Stimulated activated CD8-positive, alpha-beta memory T cell treated with anti-CD3 and anti-CD28 coated beads, Interleukin-7, amount 100 ng/mL, for 4 hours (primary cell): ENCODE data around the gene SLC9A5.

Experiments
- DNase-seq, 2 donors: peaks; one replicate each; pipeline ENCODE4 v3.0.0-alpha.2; 2020; ENCODE audit warnings: low read depth in 2 of 2

Gene SLC9A5, protein sequence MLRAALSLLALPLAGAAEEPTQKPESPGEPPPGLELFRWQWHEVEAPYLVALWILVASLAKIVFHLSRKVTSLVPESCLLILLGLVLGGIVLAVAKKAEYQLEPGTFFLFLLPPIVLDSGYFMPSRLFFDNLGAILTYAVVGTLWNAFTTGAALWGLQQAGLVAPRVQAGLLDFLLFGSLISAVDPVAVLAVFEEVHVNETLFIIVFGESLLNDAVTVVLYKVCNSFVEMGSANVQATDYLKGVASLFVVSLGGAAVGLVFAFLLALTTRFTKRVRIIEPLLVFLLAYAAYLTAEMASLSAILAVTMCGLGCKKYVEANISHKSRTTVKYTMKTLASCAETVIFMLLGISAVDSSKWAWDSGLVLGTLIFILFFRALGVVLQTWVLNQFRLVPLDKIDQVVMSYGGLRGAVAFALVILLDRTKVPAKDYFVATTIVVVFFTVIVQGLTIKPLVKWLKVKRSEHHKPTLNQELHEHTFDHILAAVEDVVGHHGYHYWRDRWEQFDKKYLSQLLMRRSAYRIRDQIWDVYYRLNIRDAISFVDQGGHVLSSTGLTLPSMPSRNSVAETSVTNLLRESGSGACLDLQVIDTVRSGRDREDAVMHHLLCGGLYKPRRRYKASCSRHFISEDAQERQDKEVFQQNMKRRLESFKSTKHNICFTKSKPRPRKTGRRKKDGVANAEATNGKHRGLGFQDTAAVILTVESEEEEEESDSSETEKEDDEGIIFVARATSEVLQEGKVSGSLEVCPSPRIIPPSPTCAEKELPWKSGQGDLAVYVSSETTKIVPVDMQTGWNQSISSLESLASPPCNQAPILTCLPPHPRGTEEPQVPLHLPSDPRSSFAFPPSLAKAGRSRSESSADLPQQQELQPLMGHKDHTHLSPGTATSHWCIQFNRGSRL

DNA sequence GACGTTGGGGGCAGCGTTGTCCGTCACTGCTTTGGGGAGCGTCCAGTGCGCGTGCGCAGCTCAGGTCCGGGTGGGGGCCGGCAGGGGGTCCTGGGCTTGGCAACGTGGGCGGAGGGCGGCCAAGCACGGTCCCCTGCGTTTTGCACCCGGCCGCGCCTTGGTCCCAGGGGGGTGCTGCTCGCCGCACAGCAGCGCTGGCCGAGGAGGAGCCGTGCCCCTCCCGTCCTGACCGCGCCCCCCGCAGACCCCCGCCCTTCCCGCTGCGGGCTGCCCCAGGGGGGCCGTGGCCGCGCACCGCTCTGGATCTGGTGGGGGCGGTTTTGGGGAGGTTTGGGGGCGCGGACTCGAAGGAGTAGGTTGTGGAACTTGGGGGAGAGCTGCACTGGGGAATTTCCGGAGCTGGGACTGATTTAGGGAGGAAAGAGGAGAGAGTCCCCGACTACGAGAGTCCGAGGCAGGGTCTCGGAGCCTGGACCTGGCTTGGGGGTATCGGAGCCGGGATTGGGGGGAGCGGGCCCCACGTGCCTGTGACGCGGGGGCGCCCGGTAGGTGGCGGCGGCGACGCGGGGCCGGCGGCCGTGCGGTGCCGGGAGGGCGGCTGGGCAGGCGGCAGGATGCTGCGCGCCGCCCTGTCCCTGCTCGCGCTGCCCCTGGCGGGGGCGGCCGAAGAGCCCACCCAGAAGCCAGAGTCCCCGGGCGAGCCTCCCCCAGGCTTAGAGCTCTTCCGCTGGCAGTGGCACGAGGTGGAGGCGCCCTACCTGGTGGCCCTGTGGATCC is at the start of gene SLC9A5:
Gene SLC9A5, plus strand, starts transcription at position 579 of the 777 bp plus-strand sequence. Its CDS starts 36 bp downstream, at position 615.
- DNase-seq: no peak

DNA sequence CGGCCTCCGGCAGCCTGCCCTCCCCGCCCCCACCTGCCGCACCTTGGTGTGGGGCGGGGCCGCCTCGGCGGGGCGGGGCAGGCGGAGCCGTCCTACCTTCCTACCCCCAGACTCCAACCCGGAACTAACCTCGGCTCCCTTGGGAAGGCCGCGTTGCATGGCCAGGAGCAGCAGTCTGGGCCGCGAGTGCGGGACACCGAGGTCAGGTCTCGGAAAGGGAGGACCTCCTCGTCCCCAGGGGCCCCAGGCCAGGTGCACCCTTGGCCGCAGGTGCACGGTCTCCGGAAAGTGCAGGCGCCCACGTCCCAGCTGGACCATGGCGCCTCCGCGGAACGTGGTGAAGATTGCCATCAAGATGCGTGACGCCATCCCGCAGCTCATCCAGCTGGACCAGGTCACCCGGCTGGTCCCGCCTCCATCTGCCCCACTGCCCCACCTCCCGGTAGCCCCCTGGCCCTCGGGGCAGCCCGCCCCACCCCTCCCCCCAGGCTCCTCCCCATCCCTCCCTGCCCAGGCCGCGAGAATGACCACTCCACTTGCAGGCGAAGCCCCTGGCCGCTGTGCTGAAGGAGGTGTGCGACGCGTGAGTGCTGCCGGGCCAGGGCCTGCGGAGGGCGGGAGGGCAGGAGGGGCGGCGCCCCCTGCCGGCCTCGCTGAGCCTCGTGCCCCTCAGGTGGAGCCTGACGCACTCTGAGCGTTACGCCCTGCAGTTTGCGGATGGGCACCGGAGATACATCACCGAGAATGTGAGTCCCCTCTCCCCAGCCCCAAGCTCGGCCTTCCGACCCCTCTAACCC is 49.6 kb upstream of the SLC9A5 start, which contains the start of gene ELMO3:
Gene ELMO3, plus strand, starts transcription at position 121 of the 797 bp plus-strand sequence. Its CDS starts 196 bp downstream, at position 317.
- DNase-seq: no peak

DNA sequence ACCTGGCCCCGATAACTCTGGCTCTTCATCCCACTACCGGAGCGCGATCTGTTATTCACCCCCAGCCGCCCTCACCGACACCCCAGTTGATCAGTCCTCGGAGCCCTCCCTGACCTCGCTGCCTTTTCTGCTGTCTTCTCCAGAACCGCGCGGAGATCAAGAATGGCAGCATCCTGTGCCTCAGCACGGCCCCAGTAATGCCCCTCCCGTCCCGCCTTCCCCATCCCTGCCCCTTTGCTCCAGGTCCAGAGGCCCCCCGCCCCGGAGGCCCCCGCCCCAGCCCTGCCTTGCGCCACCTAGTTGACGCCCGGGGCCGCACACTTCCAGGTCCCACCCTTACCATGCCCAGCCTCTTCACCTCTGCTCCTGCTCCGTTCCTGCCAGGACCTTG is 49.0 kb upstream of the SLC9A5 start:
- no peak for DNase-seq

DNA sequence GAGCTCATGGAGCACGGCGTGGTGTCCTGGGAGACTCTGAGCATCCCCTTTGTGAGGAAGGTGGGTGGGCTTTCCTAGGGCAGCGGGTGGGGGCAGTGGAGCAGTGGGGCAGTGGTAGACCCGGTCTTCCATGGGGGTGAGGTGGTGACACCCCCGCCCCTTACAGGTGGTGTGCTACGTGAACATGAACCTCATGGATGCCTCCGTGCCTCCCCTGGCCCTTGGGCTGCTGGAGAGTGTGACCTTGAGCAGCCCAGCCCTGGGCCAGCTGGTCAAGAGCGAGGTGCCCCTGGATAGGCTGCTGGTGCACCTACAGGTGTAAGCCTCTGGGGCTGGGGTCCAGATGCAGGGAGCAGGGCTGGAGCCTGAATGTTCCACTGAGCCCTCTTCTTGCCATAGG is 48.3 kb upstream of the SLC9A5 start:
- no peak for DNase-seq

DNA sequence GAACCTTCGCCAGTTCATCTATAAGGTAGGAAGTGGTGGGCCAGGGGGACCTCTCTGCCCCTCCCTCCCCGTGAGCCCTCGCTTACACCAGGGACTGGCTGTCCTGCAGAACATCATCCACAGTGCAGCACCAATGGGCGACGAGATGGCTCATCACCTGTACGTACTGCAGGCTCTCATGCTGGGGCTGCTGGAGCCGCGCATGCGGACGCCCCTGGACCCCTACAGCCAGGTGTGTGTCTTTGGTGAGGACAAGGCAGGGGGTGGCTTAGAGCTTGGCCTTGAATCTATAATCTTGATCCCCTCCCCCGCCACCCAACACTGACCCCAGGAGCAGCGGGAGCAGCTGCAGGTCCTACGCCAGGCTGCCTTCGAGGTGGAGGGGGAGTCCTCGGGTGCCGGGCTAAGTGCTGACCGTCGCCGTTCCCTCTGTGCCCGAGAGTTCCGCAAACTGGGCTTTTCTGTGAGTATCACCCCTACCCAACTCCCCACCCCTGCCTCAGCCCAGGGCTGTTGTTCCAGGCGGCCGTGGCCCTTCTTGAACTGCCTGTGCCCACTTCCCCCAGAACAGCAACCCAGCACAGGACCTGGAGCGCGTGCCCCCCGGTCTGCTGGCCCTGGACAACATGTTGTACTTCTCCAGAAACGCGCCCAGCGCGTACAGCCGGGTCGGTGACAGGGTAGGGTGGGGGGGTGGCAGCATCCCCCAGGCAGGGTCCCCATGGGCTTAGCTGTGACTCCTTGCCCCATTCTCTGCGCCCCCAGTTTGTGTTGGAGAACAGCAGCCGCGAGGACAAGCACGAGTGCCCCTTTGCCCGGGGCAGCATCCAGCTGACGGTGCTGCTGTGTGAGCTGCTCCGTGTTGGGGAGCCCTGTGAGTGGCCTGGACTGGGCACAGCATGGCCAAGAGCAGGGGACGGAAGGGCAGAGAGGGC is 47.1 kb upstream of the SLC9A5 start:
- no peak for DNase-seq

DNA sequence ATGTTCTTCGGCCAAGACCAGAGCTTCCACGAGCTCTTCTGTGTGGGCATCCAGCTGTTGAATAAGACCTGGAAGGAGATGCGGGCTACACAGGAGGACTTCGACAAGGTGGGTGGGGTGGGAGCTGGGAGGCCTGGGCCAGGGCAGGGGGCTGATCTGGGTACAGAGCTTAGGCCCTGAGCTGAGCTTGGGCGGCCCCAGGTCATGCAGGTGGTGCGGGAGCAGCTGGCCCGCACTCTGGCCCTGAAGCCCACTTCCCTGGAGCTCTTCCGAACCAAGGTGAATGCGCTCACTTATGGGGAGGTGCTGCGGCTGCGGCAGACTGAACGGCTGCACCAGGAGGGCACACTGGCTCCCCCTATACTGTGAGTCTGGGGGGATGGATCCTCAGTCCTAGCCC is 46.4 kb upstream of the SLC9A5 start:
- DNase-seq: no peak

DNA sequence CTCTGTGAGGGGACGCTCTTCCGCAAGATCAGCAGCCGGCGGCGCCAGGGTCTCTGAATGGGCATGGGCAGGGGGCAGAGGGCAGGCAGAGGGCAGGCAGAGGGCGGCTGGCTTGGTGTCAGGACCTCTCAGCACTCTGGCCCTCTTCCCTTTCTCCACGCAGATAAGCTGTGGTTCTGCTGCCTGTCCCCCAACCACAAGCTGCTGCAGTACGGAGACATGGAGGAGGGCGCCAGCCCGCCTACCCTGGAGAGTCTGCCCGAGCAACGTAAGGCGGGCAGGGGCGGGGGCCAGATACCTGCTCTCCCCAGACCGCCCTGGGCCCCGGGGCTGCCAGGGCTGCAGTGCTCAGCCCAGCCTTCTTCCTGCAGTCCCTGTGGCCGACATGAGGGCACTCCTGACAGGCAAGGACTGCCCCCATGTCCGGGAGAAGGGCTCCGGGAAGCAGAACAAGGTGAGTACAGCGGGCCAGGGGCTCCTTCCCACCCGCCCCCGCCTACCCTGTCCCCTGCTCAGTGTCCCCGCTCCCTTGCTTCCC is 45.8 kb upstream of the SLC9A5 start:
- no peak for DNase-seq

DNA sequence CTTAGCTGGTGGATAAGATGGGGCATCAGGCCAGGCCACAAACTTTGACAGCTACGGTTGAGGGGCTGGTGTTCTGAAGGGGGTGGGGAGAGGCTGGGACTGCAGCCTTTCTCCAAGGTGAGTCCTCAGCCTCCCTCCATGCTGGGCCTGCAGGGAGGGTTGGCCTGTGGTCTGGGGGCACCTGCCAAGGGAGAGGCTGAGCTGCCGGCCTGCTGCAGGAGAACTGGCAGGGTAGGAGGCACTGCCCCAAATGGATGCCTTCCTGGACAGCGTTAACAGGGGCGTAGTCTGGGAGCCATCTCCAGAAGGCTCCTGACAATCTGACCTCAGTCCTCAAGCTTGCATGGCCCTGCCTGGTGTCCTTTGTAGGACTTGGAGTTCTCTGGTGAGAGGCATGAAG is 44.7 kb upstream of the SLC9A5 start:
- no peak for DNase-seq

DNA sequence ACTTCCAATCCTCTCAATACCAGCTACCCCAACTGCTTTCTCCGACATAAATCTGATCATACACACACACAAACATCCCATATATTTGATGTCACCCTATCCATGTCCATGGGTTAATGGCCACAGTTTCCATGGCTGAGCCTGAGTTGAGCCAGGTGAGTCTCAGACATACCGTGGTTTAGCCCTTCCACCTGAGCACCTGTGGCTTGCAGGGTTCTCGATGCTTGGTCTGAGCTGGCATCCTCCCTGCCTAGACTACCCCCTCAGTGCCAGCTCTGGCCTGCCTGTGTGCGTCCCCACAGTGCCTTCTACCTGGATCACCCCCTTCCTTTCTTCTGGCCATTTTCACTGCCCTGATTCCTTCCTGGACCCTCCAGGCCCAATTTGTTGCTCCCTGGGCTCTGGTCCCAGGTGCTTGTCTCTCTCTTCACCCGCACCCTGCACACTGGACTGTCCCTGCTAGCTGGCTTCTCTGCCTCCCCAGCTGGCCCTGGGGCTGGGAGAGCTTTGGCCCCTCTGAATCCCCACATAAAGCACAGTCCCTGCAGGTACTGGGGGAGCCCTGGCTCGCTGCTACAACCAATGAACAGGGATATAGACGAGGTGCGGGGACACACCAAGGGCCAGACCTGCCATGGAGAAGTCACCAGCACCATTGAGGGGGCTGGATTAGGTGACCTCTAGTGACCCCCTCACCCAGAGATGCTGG is 42.5 kb upstream of the SLC9A5 start:
- no peak for DNase-seq

DNA sequence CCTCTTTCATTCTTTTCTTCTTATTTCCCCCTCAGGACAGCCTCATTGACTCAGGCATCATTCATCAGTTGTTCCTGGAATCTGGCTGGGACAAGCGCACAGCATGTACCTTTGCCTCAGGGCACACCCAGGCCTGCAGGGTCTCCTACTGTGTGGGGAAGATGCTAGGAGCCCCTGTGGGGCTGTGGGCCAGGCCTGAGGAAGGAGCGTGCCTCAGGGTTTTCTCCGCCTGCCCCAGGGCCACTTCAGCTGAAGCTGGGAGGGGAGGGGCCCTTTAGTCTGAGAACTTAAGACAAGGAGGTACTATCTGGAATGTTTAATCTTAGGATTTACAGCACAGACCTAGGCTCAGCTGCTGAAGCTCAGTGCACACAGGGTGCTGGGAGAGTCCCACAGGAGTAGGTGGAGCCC is 41.9 kb upstream of the SLC9A5 start:
- DNase-seq: no peak

DNA sequence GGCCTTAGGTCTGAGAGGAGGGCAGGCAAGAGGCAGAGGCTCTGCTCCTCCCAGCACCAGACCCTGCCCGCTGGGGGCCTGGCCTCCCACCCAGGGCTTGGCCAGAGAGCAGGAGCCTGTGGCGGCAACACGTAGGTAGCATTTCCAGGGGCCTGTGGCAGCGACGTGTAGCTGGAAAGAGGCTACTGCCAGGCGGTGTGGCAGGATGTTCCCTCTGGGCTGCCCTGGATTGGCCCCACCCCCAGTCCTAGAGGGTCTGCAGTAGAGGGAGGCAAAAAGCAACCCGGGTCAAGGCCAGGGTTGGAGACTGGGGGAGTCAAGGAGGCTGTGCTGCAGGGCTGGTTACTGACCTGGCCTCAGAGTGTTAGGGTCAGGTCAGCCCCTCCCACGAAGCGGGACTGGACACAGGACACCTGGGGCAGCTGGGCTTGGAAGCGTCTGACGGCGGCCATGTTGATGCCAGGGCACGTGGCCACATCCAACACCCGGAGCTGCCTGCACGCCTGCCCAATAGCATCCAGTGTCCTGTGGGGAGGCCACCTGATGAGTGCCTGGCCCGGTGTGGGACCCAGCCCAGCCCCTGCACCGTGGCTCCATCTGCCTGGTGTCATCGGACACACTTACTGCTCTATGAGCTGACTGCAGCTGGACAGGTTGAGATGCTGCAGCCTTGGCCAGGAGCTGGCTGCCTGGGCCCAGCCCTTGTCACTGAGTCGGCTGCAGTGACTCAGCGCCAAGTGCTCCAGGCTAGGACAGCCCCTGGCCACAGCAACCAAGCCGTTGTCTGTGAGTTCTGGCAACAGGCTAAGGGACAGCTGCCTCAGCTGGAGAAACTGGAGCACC is 41.3 kb upstream of the SLC9A5 start:
- DNase-seq: no peak

DNA sequence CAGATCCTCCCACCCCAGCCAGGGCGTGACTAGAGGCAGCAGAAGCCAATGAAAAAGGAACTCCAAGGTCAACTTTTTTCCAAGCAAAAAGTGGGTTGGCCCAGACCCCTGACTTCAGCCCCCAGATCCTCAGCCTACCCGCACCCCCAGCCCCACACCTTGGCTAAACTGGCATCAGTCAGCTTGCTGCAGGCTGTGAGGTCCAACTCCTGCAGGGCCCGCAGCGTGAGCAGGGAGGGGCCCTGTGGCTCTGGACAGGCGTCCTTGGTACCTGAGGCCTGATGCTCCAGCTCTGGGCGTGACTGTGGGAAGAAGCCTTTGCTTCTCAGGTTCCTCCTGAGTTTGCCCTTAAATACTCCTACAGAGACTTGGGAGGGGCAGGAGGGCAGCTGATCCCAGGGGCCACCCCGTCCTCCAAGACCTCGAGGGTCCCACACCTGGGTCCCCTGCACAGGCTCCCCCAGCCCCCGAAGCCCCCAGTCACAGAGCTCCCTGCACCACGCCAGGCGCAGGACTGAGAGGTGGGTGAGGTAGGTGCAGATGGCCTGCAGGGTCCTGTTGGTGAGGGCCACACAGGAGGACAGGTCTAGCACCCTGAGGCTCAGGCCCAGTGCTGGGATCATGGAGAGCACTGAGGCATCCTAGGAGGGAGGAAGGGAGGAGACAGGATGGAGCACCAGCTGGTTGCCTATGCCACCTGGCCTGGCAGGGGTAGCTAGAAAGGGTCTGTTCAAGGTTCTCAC is 40.5 kb upstream of the SLC9A5 start:
- no peak for DNase-seq

DNA sequence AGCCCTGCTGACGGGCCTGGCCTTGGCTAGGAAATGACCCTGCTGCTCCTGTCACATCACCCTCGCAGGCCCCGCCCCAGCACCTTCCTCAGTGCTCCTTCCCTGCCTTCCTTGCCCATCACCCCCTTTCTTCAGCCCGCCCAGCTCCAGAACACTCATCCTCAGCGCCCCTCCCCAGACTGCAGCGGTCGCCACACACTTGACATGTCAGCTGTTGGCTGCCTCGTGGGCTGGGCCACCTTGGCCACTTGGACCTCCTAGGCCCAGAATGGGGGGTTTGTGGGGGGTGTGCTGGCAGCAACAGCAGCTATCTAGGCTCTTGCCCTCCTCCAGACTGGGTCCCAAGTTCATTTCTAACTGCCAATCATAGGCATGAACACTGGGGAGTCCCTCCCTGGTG is 39.2 kb upstream of the SLC9A5 start:
- no peak for DNase-seq

DNA sequence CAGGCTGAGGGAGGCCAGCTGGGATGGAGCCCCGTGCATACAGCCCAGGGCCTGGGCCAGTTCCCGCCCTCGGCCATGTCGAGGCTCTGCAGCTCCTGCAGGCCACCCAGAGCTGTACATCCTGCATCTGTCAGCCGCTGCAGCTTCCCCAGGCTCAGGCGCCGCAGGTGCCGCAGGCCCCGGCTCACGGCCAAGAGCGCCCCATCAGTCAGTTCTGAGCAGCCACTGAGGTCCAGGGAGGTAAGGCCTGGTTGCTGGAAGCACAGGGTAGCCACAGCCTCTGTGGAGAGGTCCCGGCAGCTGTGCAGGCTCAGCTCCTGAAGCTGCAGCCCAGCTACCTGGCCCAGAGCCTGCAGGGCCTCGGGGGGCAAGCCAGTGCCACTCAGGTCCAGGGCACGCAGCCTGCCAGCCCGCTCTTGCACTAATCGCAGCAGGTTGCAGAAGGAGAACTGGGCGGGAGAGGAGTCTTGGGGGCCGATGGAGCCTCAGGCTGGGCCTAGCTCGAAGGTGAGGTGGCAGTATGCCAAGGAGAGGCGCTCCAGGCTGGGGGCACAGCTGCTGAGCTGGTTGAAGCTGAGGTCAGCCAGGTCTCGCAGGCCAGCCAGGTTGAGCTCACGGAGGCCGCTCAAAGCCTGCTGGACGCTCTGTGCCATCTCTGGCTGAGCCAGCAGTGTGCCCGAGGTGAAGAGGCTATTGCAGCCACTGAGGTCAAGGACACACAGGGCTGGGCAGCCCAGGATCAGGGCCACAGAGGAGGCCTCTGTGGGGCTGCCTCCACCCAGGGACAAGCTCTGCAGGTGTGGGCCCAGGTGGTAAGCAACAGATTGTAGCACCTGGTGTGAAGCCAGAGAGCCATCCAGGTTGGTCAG is 38.5 kb upstream of the SLC9A5 start:
- DNase-seq: no peak

DNA sequence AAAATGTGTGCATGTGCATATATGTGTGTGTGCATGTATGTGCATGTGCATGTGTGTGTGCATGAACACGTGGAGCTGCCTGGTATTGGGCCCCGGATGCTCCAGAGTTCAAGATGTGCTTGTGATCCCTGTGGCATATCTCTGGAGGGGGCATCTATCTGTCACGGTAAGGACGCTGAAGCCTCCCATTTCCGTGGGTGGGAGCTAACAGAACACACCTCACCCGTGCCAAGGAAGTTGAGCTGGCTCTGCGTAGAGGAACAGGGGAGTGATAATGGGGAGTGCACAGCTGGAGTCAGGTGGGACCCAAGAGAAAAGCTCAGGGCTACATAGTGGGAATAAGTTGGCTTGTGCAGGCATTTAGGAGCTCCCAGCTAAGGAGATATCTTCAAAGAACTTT is 37.1 kb upstream of the SLC9A5 start:
- DNase-seq: no peak

DNA sequence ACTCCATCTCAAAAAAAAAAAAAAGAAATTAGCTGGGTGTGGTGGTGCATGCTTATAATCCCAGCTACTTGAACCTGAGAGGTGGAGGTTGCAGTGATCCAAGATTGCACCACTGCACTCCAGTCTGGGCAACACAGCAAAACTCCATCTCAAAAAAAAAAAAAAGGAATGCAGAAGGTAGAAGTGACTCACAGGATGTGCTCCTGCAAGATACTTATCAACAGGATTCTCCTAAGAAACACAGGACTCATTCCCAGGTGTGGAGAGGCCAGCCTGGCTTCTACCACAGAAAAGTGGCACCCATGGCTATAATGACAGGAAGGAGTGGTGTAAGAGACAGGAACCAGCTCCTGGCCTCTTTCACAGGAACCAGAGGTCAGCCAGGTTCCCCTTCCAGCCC is 36.0 kb upstream of the SLC9A5 start:
- DNase-seq: no peak
